GM21825 (cell line): Measurements from ENCODE around the gene PYGM.
"Not testable (repeated sequence)": the region's sequence is repeated elsewhere in the genome, so short reads cannot be mapped to it uniquely, and the experiment has no call there.

ENCODE experiments used
- ATAC-seq: cut with Tn5 transposase; IDR thresholded peaks from one replicate; pipeline ENCODE4 v1.9.1; 2021; ENCODE audit warnings: mild to moderate bottlenecking, moderate library complexity; ENCODE audit not compliant: unreplicated experiment

PYGM gene

DNA sequence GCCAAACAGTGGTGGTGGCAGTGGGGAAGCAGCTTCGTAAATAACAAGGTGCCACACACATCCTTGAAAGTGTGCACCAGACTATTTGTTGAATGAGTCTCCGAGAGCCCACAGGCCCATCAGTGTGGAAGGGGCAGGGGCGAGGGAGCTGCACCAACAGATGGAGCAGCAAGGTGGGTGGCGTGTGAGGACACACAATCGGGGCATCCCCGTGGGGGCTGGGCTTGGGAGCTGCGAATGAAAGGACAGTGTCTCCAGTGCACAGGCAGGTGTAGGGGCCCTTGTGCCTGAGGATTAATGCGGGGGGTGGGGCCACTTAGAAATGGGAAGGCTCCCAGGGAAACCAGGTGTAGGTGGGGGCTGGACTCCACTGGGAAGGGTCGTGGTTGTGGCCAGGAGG is 39.6 kb downstream of the PYGM start:
- no peak for ATAC-seq

DNA sequence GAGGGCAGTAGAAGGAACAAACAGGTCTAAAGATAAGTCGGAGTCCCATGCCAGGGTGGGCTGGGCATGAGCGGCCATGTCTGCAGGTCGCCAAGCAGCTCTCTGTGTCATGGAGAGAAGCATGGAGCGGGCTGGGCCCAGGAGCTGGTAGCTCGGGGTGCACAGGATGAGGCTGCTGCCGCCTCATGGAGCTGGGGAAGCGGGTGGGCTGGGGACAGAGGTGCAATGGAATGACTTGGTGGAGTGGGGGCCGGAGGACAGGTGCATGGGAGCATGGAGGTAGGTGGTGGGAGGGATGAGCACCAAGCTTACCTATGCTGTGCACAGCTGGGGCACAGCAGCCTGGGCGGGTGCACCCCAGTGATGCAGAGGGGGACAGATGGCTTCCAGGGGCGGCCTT is 40.4 kb downstream of the PYGM start:
- ATAC-seq, result no peak

DNA sequence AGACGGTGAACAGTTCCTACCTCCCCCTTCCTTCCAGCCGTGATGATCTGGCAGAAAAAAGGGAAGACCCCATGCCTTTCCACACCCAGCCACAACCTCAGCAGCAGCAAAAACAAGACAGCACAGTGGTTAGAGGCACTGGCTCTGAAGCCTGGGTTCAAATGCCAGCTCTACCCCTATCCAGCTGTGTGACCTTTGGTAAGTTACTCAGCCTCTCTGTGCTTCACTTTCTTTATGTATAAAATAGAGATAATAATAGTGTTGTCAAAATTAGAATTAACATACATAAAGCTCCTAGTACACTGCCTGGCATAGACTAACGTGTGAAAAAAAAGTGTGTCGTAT is 41.0 kb downstream of the PYGM start:
- ATAC-seq, result no peak

DNA sequence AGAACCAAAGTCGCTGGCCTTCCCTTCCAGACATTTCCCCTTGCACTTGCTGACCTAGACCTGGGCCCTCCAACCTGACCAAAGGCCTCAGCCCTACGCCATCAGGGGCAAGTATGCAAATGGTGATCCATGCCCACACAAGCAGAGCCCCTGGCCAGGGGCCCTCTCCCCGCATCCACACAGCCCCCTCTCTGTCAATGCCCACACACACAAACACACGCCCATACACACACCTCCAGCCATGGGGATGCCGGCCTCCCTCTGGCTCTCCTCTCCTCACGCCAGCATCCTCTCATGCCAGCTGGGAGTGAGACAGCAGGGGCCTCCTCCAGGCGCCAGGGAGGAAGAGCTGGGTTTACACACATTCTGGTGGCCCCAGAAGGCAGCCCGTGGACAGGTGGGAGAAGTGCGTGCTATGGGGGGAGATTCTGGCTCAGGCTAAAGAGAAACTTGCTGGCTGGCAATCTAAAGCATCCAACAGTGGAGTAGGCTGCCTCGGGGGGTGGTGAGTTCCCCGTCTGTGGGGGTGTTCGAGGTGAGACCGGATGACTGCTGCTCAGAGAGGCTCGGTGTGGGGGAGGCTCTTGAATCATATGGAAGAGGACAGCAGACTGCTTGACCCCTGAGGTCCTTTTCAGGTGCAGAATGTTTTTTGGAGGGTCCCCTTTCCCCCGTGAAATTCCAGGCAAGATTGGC is 41.5 kb downstream of the PYGM start:
- no peak for ATAC-seq

DNA sequence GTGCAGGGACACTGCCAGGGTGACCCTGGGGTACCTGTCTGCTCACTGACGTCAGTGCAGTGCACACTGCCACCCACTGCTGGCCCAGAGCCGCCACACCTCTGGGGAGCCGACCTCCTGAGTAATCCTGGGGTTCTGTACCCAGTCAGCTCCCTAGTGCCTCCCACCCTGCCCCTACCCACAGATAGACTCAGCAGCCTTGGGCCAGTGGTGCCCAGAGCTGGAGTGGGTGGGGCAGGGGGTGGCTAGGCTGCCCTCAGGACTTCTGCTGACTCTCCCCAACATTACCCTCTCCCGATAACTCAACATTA is 42.6 kb downstream of the PYGM start:
- no peak for ATAC-seq

DNA sequence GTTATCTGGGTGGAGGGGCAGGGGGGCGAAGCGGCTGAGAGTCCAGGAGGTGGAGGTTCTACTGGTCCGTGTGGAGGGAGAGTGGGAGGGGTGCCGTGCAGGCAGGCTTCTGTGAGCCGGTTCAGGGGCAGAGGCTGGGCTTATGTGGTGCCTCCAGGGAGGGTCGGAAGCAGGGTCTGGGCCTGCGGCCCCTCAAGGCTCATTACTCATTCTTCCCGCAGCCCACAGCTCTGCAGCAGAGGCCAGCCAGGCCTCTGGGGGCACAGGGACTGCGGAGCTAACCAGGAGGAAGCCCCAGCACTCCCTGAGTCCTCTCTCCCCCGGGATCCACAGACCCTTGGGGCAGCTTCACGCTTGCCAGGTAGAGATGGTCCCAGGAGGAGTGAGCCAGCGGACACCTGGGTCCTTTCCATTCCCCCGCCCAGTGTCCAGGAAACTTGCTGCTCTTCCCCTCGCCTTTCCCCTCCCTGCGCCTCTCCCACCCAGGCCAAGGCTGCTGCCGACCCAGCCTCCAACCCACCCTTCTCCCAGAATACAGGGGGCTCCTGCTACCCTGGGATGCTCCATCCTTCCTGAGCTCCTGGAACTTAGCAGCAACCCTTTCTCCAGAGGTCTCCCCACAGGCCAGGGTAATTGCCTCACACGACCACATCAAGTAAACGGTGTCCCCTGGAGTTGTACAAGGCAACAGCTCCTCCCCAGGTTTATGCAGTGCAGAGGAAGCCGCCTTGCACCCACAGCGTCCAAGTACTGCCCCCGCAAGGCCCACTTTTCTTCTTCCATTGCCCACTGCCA is 43.1 kb downstream of the PYGM start:
- ATAC-seq, result no peak

DNA sequence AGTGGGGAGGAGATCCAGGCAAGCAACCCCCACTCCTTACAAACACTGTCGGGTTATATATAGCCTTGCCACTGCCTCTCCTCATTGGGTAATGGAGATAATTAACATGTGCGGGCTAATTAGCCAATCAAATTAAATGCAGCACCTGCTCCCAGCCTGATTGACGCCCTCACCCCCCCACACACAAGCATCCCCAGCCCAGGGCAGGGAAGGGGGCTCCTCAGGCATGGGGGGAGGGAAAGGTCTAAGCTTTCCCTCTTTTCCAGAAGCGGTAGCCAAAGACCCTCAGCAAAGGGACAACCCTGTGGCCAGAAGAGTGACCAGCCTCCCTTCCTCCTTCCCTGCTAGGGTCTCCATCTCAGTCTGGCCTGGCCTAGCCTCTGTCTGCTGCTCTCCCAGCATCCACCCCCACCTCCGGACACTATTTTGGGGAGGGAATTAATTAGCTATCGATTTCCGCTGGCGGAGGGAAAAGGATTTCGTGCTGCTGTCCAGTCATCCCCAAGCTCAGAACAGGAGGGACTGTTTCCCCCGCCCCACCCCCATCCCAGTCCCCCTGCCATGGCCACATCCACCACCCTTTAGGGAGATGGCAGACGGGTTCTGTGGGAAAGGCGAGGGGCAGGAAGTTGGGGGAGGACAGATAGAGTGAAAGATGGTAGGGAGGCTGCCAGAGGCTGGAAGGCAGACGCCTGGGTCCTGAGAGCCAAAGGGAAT is 43.9 kb downstream of the PYGM start:
- no peak for ATAC-seq

DNA sequence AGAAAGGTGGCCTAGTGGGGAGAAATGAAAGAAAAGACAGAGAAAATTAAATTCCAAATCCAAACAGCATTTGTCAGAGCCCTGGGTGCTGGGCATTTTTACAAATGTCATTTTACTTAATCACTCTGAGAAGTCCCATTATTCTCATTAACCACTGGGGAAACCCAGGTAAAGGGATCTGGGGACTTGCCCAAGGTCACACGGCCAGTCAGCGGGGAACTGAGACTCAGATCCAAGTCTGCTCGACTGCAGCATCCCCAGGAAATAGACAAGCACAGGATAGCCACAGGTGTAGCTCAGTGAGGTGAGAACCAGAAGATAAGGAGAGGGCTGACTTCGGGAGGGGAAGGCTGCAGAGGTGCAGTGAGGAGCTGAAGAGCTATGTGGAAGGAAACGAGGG is 44.7 kb downstream of the PYGM start:
- ATAC-seq, result no peak

DNA sequence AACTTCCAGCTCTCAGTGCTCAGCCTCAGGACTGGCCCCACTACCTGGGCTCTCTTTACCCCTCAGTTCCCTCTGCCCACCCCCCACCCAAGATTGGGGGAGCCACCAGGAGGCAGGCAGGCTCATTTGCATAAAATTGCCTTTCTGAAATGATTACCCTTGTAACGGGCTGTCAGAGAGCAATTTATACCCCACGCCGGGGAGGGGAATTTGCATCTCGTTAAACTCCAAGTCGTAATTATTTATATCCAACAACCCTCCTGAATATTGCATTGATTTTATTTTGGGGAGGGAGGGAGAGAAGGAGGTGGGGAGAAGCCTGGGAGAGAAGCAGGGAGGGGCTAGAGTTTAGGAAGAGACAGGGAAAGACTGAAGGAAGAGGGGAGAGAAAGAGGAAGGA is 45.1 kb downstream of the PYGM start:
- no peak for ATAC-seq

DNA sequence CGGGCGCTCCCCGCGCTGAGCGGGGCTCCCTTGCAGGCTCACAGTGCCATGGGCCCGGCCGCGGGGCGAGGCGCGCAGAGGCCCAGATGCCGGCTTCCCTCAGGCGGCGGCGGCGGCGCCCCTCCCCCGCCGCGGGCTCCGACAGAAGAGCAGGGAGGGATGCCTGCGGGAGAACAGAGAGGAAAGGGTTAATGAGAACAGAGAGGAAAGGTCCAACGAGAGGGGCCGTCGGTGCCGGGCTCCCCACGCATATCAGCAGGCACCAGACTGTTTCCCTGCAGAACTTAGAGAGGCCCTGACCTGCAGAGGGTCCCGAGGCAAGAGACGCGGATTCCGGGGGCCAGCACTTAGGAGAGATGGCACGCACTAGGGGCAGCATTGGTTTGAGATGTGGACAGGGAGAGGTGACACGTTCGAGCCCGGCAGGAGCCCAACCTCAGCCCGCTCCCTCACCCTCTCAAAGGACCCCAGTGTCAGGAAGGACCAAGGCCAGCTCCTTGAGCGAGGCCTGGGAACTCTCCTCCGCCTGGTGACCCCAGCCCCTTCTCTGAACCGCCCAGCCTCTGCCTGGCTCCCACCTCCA is 45.9 kb downstream of the PYGM start:
- no peak for ATAC-seq

DNA sequence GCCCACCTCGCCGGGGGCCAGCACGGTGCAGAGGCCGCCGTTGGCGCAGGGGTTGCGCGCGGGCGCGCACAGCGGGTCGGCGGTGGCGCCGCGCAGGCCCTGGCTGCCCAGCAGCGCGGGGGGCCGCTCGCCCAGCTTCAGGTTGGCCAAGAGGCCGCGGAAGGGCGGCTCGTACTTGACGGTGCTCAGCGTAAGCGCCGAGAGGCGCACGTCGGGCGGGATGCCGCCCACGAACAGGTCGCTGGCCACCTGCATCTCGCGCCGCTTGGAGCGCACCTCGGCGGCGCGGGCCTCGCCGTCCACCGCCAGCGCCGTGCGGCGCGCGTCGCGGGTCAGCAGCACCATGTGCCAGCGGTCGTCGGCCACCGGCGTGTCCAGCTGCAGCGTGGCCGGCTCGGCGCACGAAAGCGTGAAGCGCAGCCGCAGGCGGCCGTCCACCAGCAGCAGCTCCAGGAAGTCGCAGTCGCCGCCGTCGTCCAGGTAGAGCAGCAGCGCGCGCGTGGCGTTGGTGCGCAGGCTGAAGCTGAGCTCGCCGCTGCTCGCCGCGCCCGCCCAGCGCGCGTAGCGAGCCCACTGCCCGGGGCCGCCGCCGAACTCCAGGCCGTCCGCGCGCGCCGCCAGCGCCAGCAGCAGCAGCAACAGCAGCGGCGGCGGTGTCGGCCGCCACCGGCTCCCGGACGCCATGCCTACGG is 46.6 kb downstream of the PYGM start:
- no peak for ATAC-seq

DNA sequence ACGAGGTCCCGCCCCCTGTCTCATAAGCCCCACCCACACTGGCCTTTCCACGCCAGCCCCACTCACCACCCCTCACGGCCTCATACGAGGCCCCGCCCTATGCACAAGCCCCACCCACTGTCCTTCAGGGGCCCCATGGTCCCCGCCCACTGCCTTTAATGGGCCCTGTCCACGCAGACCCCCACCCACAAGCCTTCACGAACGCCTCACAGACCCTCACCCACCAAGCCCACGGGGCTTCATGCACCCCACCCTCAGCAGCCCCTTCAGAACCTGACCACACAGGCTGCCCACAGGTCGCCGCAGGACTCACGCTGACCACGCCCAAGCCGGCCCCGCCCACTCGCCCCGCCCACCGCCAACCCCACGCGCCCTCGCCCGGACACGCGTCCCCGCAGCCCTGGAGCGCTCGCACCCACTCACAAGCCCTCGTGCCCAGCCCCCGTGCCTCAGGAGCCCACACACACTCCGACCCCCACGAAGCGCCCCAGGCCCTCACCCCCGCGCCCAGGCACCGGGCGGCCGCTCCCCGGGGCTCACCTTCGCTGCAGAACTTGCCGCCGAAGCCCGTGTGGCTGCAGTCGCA is 47.3 kb downstream of the PYGM start:
- no peak for ATAC-seq

DNA sequence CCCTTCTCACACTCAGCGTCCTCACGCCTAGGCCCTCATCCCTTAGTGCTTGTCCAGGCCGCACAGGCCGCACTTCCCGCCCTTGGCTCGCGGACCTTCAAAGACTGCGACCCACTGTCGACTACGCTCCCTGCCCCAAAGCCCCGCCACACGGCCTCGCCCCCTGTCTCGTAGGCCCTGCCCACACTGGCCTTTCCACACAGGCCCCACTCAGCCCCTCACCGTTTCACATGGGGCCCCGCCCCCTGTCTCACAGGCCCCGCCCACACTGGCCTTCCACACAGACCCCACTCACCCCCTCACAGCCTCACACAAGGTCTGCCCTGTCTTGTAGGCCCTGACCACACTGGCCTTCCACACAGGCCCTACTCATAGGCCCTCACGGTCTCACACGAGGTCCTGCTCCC is 47.8 kb downstream of the PYGM start:
- ATAC-seq, result no peak

DNA sequence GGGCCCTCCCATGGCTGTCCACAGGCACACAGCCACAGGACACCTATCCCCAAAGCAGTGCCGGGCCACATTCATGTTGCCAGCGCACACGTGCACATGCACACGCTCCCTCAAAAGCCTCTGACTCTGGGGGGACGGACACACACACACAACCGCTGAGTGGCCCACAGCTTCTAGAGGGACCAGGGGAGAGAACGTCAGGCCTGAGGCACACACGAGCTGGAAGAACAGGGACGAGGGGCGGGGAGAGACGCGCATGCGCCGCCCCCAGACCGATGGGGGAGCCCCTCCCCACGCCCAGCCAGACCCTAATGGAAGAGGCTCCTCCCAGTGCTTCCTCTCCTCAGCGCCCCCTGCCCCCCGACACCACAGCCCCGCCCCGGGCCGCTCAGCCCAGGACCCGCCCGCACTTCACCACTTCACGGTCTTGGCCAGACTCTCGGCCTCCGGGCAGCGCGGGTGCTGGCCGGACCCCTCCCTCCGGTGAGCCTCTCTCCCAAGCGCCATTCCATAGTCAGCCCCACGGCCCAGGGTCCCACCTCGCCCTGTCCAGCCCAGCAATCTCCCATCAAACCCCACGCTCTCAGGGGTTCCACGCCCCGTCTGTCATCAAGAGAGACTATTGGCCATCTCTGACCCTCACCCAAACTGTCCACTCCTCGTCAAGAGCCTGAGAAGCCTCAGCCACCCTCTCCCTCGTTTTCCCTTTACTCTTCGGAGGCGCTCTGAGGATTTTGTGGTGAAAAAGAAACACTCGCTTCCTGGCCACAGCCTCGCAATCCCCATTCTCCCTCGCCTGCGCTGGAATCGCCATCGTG is 48.4 kb downstream of the PYGM start:
- no peak for ATAC-seq

DNA sequence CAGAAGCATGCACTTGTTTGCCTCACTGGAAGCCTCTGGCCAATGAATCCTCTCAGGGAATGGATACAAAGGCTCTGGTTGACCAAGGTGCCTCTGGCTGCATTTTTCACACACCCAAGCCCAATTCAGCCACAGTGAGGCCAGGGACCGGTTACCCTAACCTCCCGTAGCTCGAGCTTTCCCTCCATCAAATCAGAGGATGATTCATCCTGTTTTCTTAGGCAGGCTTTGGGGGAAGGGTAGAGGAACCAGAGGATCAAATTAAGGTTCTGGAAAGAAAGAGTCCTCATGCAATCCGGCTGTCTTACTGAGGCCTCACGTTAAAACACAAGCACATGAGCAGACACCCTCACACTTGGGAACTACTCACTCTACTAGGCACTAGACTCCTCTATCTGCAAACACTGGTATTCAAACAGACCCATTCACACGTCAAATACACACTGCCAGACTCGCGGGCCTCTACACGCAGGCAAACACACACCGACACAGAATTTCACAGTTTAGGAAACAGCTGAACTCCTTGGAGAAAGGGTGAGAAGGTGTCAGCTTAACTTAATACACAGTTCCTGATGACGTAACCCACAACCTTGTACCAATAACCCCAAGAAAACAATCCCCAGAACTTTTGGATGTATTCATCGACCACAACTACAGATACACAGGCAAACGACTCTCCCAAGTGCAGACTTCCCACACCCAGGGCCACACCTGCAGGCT is 49.2 kb downstream of the PYGM start:
- ATAC-seq, result no peak

DNA sequence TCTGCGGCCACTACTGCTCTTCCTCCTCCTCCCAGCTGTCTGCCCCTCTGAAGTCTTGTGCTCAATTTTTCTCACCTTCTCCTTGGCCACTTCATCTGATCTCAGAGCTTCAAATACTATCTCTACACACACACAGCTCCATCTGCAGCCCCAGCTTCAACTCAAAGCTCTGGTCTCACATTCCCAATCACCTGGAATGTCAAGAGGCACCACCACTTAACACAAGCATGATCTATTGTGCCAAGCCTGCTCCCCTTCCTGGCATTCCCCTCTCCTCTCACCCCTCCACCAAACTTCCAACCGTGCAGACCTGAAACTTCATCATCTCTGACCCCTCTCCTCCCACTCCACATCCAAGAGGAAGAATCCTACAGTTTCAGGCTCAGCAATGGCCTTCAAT is 54.3 kb downstream of the PYGM start:
- no peak for ATAC-seq

DNA sequence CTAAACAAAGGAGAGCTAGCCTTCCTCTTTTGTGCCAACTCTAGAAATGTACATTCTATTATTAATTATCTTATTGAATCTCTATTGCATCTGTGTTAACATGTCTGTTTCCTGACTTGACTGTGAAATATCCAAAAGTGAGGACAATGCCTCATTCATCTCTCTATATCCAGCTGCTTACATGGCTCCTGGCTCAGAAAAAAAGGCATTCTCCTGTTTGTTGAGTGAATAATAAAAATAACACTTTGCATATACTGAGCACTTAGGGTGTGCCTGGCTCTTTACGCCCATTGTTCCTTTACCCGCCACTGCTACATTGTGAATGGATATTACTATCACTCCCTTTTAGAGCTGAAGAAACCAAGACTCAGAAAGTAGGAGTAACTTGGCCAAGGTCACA is 56.7 kb downstream of the PYGM start:
- no peak for ATAC-seq

DNA sequence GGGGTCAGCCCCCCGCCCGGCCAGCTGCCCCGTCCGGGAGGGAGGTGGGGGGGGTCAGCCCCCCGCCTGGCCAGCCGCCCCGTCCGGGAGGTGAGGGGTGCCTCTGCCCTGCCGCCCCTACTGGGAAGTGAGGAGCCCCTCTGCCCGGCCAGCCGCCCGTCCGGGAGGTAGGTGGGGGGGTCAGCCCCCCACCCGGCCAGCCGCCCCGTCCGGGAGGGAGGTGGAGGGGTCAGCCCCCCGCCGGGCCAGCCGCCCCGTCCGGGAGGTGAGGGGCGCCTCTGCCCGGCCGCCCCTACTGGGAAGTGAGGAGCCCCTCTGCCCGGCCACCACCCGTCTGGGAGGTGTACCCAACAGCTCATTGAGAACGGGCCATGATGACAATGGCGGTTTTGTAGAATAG is 57.8 kb downstream of the PYGM start:
- not testable (repeated sequence) for ATAC-seq

DNA sequence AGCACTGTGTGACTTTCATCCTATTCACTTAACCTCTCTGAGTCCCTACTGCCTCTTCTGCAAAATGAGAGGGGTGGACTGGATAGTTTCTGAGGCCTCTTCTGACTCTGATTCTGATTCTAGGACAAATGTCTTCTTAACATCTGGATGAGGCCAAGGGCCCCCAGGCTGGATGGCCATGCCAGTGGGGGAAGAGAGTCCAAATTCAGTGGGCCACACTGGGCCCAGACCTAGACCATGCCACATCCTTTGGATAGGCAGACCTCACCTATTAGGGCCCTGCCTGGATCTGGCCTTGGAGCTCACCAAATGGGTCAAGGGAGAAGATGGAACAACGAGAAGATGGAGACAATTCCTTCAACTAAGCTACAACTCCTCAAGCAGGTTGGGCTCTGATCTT is 61.3 kb downstream of the PYGM start:
- ATAC-seq, result no peak
